ENCODE data around the gene KCND1.

Gene KCND1

GRCh38 chrX:48961585-48962091 lies 10.0 kb downstream of the KCND1 start:
- no peaks in the 10 kb centered on the region for H3K9me3 Mint-ChIP-seq
- H3K27ac Mint-ChIP-seq, result no peak overlapping the region
- no peak for DNase-seq
- H3K4me1 Mint-ChIP-seq (ENCODE audit: low read depth), result peaks cover 12% of the 10 kb centered on the region
- H3K27me3 Mint-ChIP-seq, result peaks cover 22% of the 10 kb centered on the region
- H3K4me3 Mint-ChIP-seq, result no peak overlapping the region
- H3K36me3 Mint-ChIP-seq (ENCODE audit: low read depth), result peaks cover 5% of the 10 kb centered on the region

- Mint-ChIP-seq H3K27ac (no peak overlapping the region), H3K27me3 (peaks cover 18% of the 10 kb centered on the region), H3K9me3 (no peaks in the 10 kb centered on the region), H3K4me1 (ENCODE audit: low read depth) (peaks cover 20% of the 10 kb centered on the region), H3K4me3 (no peak overlapping the region), H3K36me3 (ENCODE audit: low read depth) (peaks cover 17% of the 10 kb centered on the region)
- DNase-seq, result no peak
Observed at GRCh38 chrX:48960291-48960690, 11.4 kb downstream of the KCND1 start.

- Mint-ChIP-seq H3K9me3 (no peaks in the 10 kb centered on the region), H3K4me3 (peak overlapping the region; percentile 93), H3K36me3 (ENCODE audit: low read depth) (peaks cover 33% of the 10 kb centered on the region), H3K4me1 (ENCODE audit: low read depth) (peaks cover 36% of the 10 kb centered on the region), H3K27me3 (peaks cover 16% of the 10 kb centered on the region), H3K27ac (peak overlapping the region; percentile 100)
- peak; percentile 56 for DNase-seq
Observed at GRCh38 chrX:48958635-48959094, 13.0 kb downstream of the KCND1 start.

- H3K27me3 Mint-ChIP-seq, result peaks cover 18% of the 10 kb centered on the region
- H3K4me1 Mint-ChIP-seq (ENCODE audit: low read depth), result peaks cover 42% of the 10 kb centered on the region
- no peaks in the 10 kb centered on the region for H3K9me3 Mint-ChIP-seq
- peak; percentile 91 for DNase-seq
- H3K4me3 Mint-ChIP-seq, result peak overlapping the region; percentile 93
- H3K27ac Mint-ChIP-seq, result peak overlapping the region; percentile 100
- peaks cover 39% of the 10 kb centered on the region for H3K36me3 Mint-ChIP-seq (ENCODE audit: low read depth)
Observed at GRCh38 chrX:48957827-48958634, 13.6 kb downstream of the KCND1 start.

GRCh38 chrX:48957477-48957826 lies 14.2 kb downstream of the KCND1 start, which contains the start of gene OTUD5:
Gene OTUD5, minus strand, starts transcription at chrX:48957607. Its CDS starts 37 bp downstream, at chrX:48957570.
- H3K27ac Mint-ChIP-seq, result peak within 1 kb of the TSS; percentile 100
- H3K4me3 Mint-ChIP-seq, result peak within 1 kb of the TSS; percentile 93
- no peak for DNase-seq
- peaks cover 45% of the 10 kb centered on the region for H3K36me3 Mint-ChIP-seq (ENCODE audit: low read depth)
- H3K27me3 Mint-ChIP-seq, result peaks cover 16% of the 10 kb centered on the region
- H3K4me1 Mint-ChIP-seq (ENCODE audit: low read depth), result peaks cover 48% of the 10 kb centered on the region
- no peaks in the 10 kb centered on the region for H3K9me3 Mint-ChIP-seq

GRCh38 chrX:48956728-48957414 lies 14.8 kb downstream of the KCND1 start:
- Mint-ChIP-seq H3K27me3 (peaks cover 15% of the 10 kb centered on the region), H3K9me3 (no peaks in the 10 kb centered on the region), H3K27ac (peak overlapping the region; percentile 89), H3K36me3 (ENCODE audit: low read depth) (peaks cover 51% of the 10 kb centered on the region), H3K4me3 (peak overlapping the region; percentile 85), H3K4me1 (ENCODE audit: low read depth) (peaks cover 54% of the 10 kb centered on the region)
- peak; percentile 70 for DNase-seq

- Mint-ChIP-seq H3K36me3 (ENCODE audit: low read depth) (peaks cover 43% of the 10 kb centered on the region), H3K27me3 (peaks cover 12% of the 10 kb centered on the region), H3K9me3 (no peaks in the 10 kb centered on the region), H3K4me3 (no peak overlapping the region), H3K27ac (peak overlapping the region; percentile 66), H3K4me1 (ENCODE audit: low read depth) (peaks cover 47% of the 10 kb centered on the region)
- no peak for DNase-seq
Observed at GRCh38 chrX:48948589-48948988, 23.1 kb downstream of the KCND1 start.

- Mint-ChIP-seq H3K9me3 (no peaks in the 10 kb centered on the region), H3K27ac (peak overlapping the region; percentile 76), H3K27me3 (peaks cover 8% of the 10 kb centered on the region), H3K4me3 (no peak overlapping the region), H3K36me3 (ENCODE audit: low read depth) (peaks cover 44% of the 10 kb centered on the region), H3K4me1 (ENCODE audit: low read depth) (peaks cover 50% of the 10 kb centered on the region)
- peak; percentile 70 for DNase-seq
Observed at GRCh38 chrX:48945517-48946348, 25.9 kb downstream of the KCND1 start.

GRCh38 chrX:48942895-48943294 lies 28.7 kb downstream of the KCND1 start:
- Mint-ChIP-seq H3K27me3 (peaks cover 5% of the 10 kb centered on the region), H3K27ac (peak overlapping the region; percentile 89), H3K36me3 (ENCODE audit: low read depth) (peaks cover 57% of the 10 kb centered on the region), H3K9me3 (no peaks in the 10 kb centered on the region), H3K4me1 (ENCODE audit: low read depth) (peaks cover 74% of the 10 kb centered on the region), H3K4me3 (peak overlapping the region; percentile 38)
- no peak for DNase-seq

GRCh38 chrX:48940404-48940955 lies 31.2 kb downstream of the KCND1 start:
- peak; percentile 47 for DNase-seq

GRCh38 chrX:48939524-48940228 lies 32.0 kb downstream of the KCND1 start:
- Mint-ChIP-seq H3K36me3 (ENCODE audit: low read depth) (peaks cover 83% of the 10 kb centered on the region), H3K27me3 (no peaks in the 10 kb centered on the region)
- DNase-seq, result peak; percentile 58

More at GRCh38 chrX:48940404-48940955, 31.2 kb downstream of the KCND1 start:
- peaks cover 85% of the 10 kb centered on the region for H3K4me1 Mint-ChIP-seq (ENCODE audit: low read depth)
- H3K36me3 Mint-ChIP-seq (ENCODE audit: low read depth), result peaks cover 75% of the 10 kb centered on the region
- peak overlapping the region; percentile 94 for H3K27ac Mint-ChIP-seq
- no peaks in the 10 kb centered on the region for H3K9me3 Mint-ChIP-seq
- H3K27me3 Mint-ChIP-seq, result no peaks in the 10 kb centered on the region
- peak overlapping the region; percentile 72 for H3K4me3 Mint-ChIP-seq

GRCh38 chrX:48938721-48939425 lies 32.8 kb downstream of the KCND1 start:
- peak overlapping the region; percentile 72 for H3K4me3 Mint-ChIP-seq
- H3K36me3 Mint-ChIP-seq (ENCODE audit: low read depth), result peaks cover 85% of the 10 kb centered on the region
- peak; percentile 79 for DNase-seq
- H3K27me3 Mint-ChIP-seq, result no peaks in the 10 kb centered on the region
- peaks cover 3% of the 10 kb centered on the region for H3K9me3 Mint-ChIP-seq
- H3K4me1 Mint-ChIP-seq (ENCODE audit: low read depth), result peaks cover 94% of the 10 kb centered on the region
- H3K27ac Mint-ChIP-seq, result peak overlapping the region; percentile 94

More at GRCh38 chrX:48939524-48940228, 32.0 kb downstream of the KCND1 start:
- H3K4me1 Mint-ChIP-seq (ENCODE audit: low read depth), result peaks cover 93% of the 10 kb centered on the region
- peaks cover 3% of the 10 kb centered on the region for H3K9me3 Mint-ChIP-seq
- peak overlapping the region; percentile 72 for H3K4me3 Mint-ChIP-seq
- peak overlapping the region; percentile 94 for H3K27ac Mint-ChIP-seq
